Peyer's patch (tissue), 4 donors: Measurements from ENCODE around the gene KLF1. TPM values are rescaled to one million over a fixed set of nuclear protein-coding genes. Genes with fewer than 3 reads are reported as not detected.
A peak's percentile ranks its signal among the peaks of the same experiment; 100 is the strongest.

Experiments
- DNase-seq, 3 donors: peaks; one replicate each; pipeline ENCODE4 v3.0.0-alpha.2; 2017 to 2019
- H3K27ac ChIP-seq, 4 donors: fragments of 200-600 bp; sonication (generic); one replicate each; pipeline ENCODE4 v1.5.1; 2016 to 2019
- H3K27me3 ChIP-seq, 2 donors: fragments of 200-600 bp; sonication (generic); one replicate each; pipeline ENCODE4 v1.5.1; 2019
- H3K36me3 ChIP-seq, 3 donors: fragments of 200-600 bp; sonication (generic); one replicate each; pipeline ENCODE4 v1.5.1; 2016 to 2019
- H3K4me1 ChIP-seq, 4 donors: fragments of 200-600 bp; sonication (generic); one replicate each; pipeline ENCODE4 v1.5.1; 2016 to 2019
- H3K4me3 ChIP-seq, 4 donors: fragments of 200-600 bp; sonication (generic); 1 replicate in 3 of 4; 2 replicates in 1 of 4; pipeline ENCODE4 v1.5.1; 2016 to 2019; ENCODE audit warnings: mild to moderate bottlenecking in 1 of 4
- H3K9me3 ChIP-seq, 4 donors: fragments of 200-600 bp; sonication (generic); one replicate each; pipeline ENCODE4 v1.5.1; 2016 to 2019; ENCODE audit warnings: mild to moderate bottlenecking in 1 of 4
- CTCF ChIP-seq, 6 experiments: fragments of 450-650 bp in 4 of 6; fragments of 200-600 bp in 2 of 6; sonication (generic) in 1 of 6; IDR thresholded peaks; one replicate each; pipeline ENCODE4 v1.5.1; 2017 to 2019; ENCODE audit warnings: antibody characterized with exemption in 6 of 6, mild to moderate bottlenecking in 3 of 6, moderate library complexity in 1 of 6
- POLR2A ChIP-seq, 2 donors: fragments of 450-650 bp; IDR thresholded peaks; one replicate each; pipeline ENCODE4 v1.5.1; 2017; ENCODE audit warnings: antibody characterized with exemption in 2 of 2, mild to moderate bottlenecking in 2 of 2, moderate library complexity in 2 of 2
- total RNA-seq, 4 donors: library from RNA; depleted of rRNA; stranded (reverse); fragments of >200 nt; gene quantifications; one replicate each; pipeline ENCODE4 v1.1.0, GENCODE V29; 2016

KLF1 gene
- total RNA-seq, 4 donors from 2014 or later = not detected

DNA sequence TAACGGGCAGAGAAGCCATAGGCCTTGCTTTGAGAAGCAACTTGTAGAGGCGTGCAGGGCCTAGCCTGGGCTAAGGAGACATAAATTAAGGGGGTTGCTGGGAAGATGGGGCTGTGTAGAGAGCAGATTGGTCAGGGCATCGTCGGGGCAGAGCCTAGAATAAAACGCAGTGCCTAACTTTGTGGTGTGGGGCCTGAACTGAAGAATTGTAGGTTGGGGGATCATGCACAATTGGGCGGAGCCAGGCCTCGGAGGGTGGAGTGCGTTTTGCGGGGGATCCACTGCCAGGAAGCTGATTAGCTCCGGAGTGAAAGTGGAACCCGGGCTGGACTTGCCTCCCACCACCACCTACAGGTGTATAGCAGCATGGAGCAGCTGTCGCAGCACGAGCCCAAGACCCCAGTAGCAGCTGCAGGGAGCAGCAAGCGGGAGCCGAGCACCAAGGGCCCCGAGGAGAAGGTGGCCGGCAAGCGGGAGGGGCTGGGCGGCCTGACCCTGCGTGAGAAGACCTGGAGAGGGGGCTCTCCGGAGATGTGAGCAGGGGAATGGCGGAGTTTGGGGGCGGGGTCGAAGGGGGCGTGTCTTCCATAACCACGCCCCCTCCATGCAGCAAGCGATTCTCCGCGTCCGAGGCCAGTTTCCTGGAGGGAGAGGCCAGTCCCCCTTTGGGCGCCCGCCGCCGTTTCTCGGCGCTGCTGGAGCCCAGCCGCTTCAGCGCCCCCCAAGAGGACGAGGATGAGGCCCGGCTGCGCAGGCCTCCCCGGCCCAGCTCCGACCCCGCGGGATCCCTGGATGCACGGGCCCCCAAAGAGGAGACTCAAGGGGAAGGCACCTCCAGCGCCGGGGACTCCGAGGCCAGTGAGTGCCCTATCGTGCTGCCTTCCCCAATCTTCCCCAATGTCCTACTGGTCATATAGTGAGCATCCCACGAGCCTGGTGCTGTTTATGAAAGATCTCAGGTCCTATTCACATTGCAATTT, 19.6 kb downstream of the KLF1 start:
- H3K4me3 ChIP-seq = peak overlapping the region; percentile 22 to 52 (median 44)

GRCh38 chr19:12866416-12867119, 20.4 kb downstream of the KLF1 start:
- peaks cover 0 to 14% (median 6%) of the 10 kb centered on the region in 4 donors for H3K4me1 ChIP-seq
- no peak overlapping the region for H3K27ac ChIP-seq
- no peaks in the 10 kb centered on the region for H3K36me3 ChIP-seq
- TF ChIP-seq POLR2A (IDR thresholded peaks at IDR 0.05) (no peak), CTCF (IDR thresholded peaks at IDR 0.05) (no peak)
- no peaks in the 10 kb centered on the region for H3K27me3 ChIP-seq
- H3K4me3 ChIP-seq = no peak overlapping the region
- H3K9me3 ChIP-seq = no peaks in the 10 kb centered on the region
- DNase-seq = no peak

More for the DNA sequence above, 19.6 kb downstream of the KLF1 start:
- TF ChIP-seq POLR2A (IDR thresholded peaks at IDR 0.05) (no peak), CTCF (IDR thresholded peaks at IDR 0.05) (no peak)
- peak; percentile 72 to 83 (median 80) for DNase-seq
- Histone ChIP-seq H3K36me3 (no peaks in the 10 kb centered on the region), H3K27ac (peak overlapping the region in 1 of 4 donors; percentile 35), H3K27me3 (no peaks in the 10 kb centered on the region), H3K9me3 (no peaks in the 10 kb centered on the region), H3K4me1 (peaks cover 0 to 14% (median 6%) of the 10 kb centered on the region in 4 donors)

DNA sequence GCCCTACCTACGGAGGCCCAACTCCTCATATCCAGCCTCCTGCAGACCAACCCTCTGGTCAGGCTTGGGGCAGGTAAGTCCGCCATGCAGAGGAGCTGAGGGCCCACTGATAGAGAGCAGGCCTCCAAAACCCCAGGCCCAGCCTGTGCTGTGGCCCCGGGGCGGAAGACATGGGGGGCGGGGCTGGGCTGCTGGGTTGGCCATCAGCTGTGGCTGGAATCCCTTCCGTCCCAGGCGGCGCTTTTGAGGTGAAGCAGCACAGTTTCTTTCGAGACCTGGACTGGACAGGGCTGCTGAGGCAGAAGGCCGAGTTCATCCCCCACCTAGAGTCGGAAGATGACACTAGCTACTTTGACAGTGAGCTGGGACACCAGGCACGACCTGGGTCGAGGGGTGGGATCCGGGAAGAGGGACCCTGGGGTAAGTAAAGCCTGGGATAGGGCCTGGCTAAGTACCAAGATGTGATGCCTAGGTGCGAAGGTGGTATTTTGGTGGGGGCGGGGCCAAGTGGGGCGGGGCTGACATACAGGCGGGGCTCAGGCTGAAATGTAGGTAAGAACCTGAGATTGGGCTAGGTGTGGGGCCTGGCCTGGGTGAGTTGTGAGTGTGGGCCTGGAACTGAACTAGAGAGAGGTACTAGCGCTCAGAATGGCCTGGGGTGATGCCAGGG, 21.1 kb downstream of the KLF1 start:
- Histone ChIP-seq H3K4me3 (no peak overlapping the region), H3K27ac (no peak overlapping the region), H3K27me3 (no peaks in the 10 kb centered on the region), H3K36me3 (no peaks in the 10 kb centered on the region), H3K4me1 (peaks cover 0 to 14% (median 6%) of the 10 kb centered on the region in 4 donors), H3K9me3 (no peaks in the 10 kb centered on the region)
- DNase-seq = no peak
- TF ChIP-seq POLR2A (IDR thresholded peaks at IDR 0.05) (no peak), CTCF (IDR thresholded peaks at IDR 0.05) (no peak)

DNA sequence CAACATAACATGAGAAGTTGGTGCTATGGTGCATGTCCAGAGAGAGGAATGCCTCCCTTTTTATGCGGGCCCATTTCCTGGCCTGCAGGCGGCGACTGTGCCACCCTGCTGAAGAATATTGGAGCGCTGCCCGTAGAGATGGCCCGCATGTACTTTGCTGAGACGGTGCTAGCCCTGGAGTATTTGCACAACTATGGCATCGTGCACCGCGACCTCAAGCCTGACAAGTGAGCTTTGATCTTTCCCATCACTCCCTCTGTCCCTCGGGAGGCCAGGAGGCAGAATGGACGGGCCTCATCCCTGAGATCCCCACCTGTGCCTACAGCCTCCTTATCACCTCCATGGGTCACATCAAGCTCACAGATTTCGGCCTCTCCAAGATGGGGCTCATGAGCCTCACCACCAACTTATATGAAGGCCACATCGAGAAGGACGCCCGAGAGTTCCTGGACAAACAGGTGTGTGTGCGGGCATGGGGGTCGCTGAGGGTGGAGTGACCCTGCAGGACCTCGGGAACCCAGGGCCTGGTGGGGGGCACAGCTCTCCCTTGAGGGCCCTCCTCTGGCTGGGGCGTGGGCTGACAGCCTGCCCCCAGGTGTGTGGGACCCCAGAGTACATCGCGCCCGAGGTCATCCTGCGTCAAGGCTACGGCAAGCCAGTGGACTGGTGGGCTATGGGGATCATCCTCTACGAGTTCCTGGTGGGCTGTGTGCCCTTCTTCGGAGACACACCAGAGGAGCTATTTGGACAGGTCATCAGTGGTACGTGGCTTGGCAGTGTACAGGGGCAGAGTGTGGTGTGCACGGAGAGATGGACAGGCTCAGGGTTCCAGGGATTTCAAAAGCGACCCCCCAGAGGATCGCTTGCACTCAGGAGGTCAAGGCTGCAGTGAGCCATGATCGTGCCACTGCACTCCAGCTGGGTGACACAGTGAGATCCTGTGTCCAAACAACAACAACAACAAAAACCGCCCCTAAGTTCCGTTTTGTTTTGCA, 22.0 kb downstream of the KLF1 start:
- H3K27ac ChIP-seq = no peak overlapping the region
- DNase-seq = no peak
- H3K4me3 ChIP-seq = no peak overlapping the region
- no peaks in the 10 kb centered on the region for H3K27me3 ChIP-seq
- H3K4me1 ChIP-seq = peaks cover 0 to 14% (median 6%) of the 10 kb centered on the region in 4 donors
- TF ChIP-seq POLR2A (IDR thresholded peaks at IDR 0.05) (no peak), CTCF (IDR thresholded peaks at IDR 0.05) (peak in 3 of 6 experiments; percentile 27 to 46 (median 45))
- no peaks in the 10 kb centered on the region for H3K9me3 ChIP-seq
- no peaks in the 10 kb centered on the region for H3K36me3 ChIP-seq
